ENCODE measurements around the gene NRXN3.

Gene NRXN3

GRCh38 chr14:79569072-79569471 lies 1398.9 kb downstream of the NRXN3 start:
- TF ChIP-seq, protein P1, sequence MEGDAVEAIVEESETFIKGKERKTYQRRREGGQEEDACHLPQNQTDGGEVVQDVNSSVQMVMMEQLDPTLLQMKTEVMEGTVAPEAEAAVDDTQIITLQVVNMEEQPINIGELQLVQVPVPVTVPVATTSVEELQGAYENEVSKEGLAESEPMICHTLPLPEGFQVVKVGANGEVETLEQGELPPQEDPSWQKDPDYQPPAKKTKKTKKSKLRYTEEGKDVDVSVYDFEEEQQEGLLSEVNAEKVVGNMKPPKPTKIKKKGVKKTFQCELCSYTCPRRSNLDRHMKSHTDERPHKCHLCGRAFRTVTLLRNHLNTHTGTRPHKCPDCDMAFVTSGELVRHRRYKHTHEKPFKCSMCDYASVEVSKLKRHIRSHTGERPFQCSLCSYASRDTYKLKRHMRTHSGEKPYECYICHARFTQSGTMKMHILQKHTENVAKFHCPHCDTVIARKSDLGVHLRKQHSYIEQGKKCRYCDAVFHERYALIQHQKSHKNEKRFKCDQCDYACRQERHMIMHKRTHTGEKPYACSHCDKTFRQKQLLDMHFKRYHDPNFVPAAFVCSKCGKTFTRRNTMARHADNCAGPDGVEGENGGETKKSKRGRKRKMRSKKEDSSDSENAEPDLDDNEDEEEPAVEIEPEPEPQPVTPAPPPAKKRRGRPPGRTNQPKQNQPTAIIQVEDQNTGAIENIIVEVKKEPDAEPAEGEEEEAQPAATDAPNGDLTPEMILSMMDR (IDR thresholded peaks at IDR 0.05; ENCODE audit: extremely low read depth, insufficient read depth, missing control alignments), result no peak
- no peak for DNase-seq (ENCODE audit: low spot score)
- in situ Hi-C loops (cut with MboI; ENCODE audit: low pct_unique_long_range_greater_than_20kb, low sequenced_read_pairs, unreplicated experiment), result no loop called here

GRCh38 chr14:79570648-79571047 lies 1400.5 kb downstream of the NRXN3 start:
- TF ChIP-seq, protein P1 (IDR thresholded peaks at IDR 0.05; ENCODE audit: extremely low read depth, insufficient read depth, missing control alignments), result no peak
- in situ Hi-C loops (cut with MboI; ENCODE audit: low pct_unique_long_range_greater_than_20kb, low sequenced_read_pairs, unreplicated experiment), result no loop called here
- no peak for DNase-seq (ENCODE audit: low spot score)

- TF ChIP-seq, protein P1 (IDR thresholded peaks at IDR 0.05; ENCODE audit: extremely low read depth, insufficient read depth, missing control alignments), result no peak
- no peak for DNase-seq (ENCODE audit: low spot score)
- in situ Hi-C loops (cut with MboI; ENCODE audit: low pct_unique_long_range_greater_than_20kb, low sequenced_read_pairs, unreplicated experiment), result no loop called here
Observed at GRCh38 chr14:79571366-79571765, 1401.2 kb downstream of the NRXN3 start.

GRCh38 chr14:79573486-79573885 lies 1403.3 kb downstream of the NRXN3 start:
- no peak for DNase-seq (ENCODE audit: low spot score)
- in situ Hi-C loops (cut with MboI; ENCODE audit: low pct_unique_long_range_greater_than_20kb, low sequenced_read_pairs, unreplicated experiment), result no loop called here
- TF ChIP-seq, protein P1 (IDR thresholded peaks at IDR 0.05; ENCODE audit: extremely low read depth, insufficient read depth, missing control alignments), result no peak

GRCh38 chr14:79575032-79575431 lies 1404.9 kb downstream of the NRXN3 start:
- no peak for DNase-seq (ENCODE audit: low spot score)
- in situ Hi-C loops (cut with MboI; ENCODE audit: low pct_unique_long_range_greater_than_20kb, low sequenced_read_pairs, unreplicated experiment), result no loop called here
- TF ChIP-seq, protein P1 (IDR thresholded peaks at IDR 0.05; ENCODE audit: extremely low read depth, insufficient read depth, missing control alignments), result no peak

- in situ Hi-C loops (cut with MboI; ENCODE audit: low pct_unique_long_range_greater_than_20kb, low sequenced_read_pairs, unreplicated experiment), result no loop called here
- DNase-seq (ENCODE audit: low spot score), result no peak
- TF ChIP-seq, protein P1 (IDR thresholded peaks at IDR 0.05; ENCODE audit: extremely low read depth, insufficient read depth, missing control alignments), result no peak
Observed at GRCh38 chr14:79576424-79576823, 1406.3 kb downstream of the NRXN3 start.

GRCh38 chr14:79578470-79578869 lies 1408.3 kb downstream of the NRXN3 start:
- TF ChIP-seq, protein P1 (IDR thresholded peaks at IDR 0.05; ENCODE audit: extremely low read depth, insufficient read depth, missing control alignments), result no peak
- DNase-seq (ENCODE audit: low spot score), result no peak
- in situ Hi-C loops (cut with MboI; ENCODE audit: low pct_unique_long_range_greater_than_20kb, low sequenced_read_pairs, unreplicated experiment), result no loop called here
